Activated CD4-positive, alpha-beta T cell treated with anti-CD3 and anti-CD28 coated beads, Interleukin-2, amount 50 U/mL, for 1 hour (primary cell): Measurements from ENCODE around the gene NCAPH2.

ENCODE experiments used
- DNase-seq: peaks from one replicate; pipeline ENCODE4 v3.0.0-alpha.2; 2020

The NCAPH2 gene

GRCh38 chr22:50490531-50491308 lies 17.3 kb upstream of the NCAPH2 start:
- DNase-seq, result no peak

GRCh38 chr22:50497093-50497492 lies 10.9 kb upstream of the NCAPH2 start:
- DNase-seq, result no peak

GRCh38 chr22:50498322-50498890 lies 9.6 kb upstream of the NCAPH2 start:
- peak; percentile 65 for DNase-seq

GRCh38 chr22:50500452-50500851 lies 7.6 kb upstream of the NCAPH2 start:
- DNase-seq, result no peak

GRCh38 chr22:50502096-50502495 lies 5.9 kb upstream of the NCAPH2 start:
- no peak for DNase-seq

- no peak for DNase-seq
These were observed 5.2 kb upstream of the NCAPH2 start for GRCh38 chr22:50502628-50503474.

GRCh38 chr22:50503475-50504145 lies 4.4 kb upstream of the NCAPH2 start:
- no peak for DNase-seq

GRCh38 chr22:50504369-50505211 lies 3.4 kb upstream of the NCAPH2 start:
- no peak for DNase-seq

- DNase-seq, result no peak
These were observed 2.7 kb upstream of the NCAPH2 start for GRCh38 chr22:50505276-50505775.

GRCh38 chr22:50505776-50506610 lies 2.0 kb upstream of the NCAPH2 start:
- no peak for DNase-seq

GRCh38 chr22:50506611-50507420 lies 1.2 kb upstream of the NCAPH2 start:
- no peak for DNase-seq

GRCh38 chr22:50507421-50507990 lies 518 bp upstream of the NCAPH2 start, which contains the start of gene LMF2:
Gene LMF2 (minus strand): TSS chr22:50507702. CDS start chr22:50507675, 27 bp downstream.
- DNase-seq, result peak; percentile 94

- DNase-seq, result no peak
These were observed 873 bp downstream of the NCAPH2 start for GRCh38 chr22:50508897-50509296.

GRCh38 chr22:50513175-50513574 lies 5.2 kb downstream of the NCAPH2 start:
- no peak for DNase-seq

GRCh38 chr22:50516068-50516467 lies 8.0 kb downstream of the NCAPH2 start:
- DNase-seq, result no peak

GRCh38 chr22:50516891-50517290 lies 8.9 kb downstream of the NCAPH2 start:
- DNase-seq, result no peak

- no peak for DNase-seq
These were observed 9.7 kb downstream of the NCAPH2 start for GRCh38 chr22:50517495-50518260.

- no peak for DNase-seq
These were observed 10.6 kb downstream of the NCAPH2 start for GRCh38 chr22:50518606-50519005.

- no peak for DNase-seq
These were observed 11.1 kb downstream of the NCAPH2 start for GRCh38 chr22:50519151-50519550.
